ENCODE measurements around the gene GLT6D1.

The GLT6D1 gene

DNA sequence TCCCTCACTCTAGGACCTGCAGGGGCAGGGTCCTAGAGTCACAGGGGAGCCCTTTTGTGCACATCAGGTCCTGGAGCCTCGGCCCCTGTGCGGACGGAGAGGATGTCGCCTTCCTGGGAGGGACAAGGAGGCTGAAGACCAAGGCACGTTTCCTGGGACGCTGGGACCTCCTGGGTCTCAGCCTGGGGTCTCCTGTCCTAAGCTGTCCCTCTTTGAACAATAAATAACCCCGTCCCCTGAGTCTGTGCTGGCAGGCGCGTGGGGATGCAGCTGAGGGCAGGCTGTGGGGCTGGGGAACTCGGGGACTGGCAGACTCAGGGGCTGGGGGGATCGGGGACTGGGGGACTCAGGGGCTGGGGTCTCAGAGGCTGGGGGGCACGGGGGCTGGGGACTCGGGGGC lies 46.7 kb downstream of the GLT6D1 start:
- TF ChIP-seq ZFX (IDR thresholded peaks at IDR 0.05) = no peak
- TF ChIP-seq, protein P1, sequence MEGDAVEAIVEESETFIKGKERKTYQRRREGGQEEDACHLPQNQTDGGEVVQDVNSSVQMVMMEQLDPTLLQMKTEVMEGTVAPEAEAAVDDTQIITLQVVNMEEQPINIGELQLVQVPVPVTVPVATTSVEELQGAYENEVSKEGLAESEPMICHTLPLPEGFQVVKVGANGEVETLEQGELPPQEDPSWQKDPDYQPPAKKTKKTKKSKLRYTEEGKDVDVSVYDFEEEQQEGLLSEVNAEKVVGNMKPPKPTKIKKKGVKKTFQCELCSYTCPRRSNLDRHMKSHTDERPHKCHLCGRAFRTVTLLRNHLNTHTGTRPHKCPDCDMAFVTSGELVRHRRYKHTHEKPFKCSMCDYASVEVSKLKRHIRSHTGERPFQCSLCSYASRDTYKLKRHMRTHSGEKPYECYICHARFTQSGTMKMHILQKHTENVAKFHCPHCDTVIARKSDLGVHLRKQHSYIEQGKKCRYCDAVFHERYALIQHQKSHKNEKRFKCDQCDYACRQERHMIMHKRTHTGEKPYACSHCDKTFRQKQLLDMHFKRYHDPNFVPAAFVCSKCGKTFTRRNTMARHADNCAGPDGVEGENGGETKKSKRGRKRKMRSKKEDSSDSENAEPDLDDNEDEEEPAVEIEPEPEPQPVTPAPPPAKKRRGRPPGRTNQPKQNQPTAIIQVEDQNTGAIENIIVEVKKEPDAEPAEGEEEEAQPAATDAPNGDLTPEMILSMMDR (conservative IDR thresholded peaks at IDR 0.05) = no peak
- no peak overlapping the region for H3K27ac ChIP-seq

DNA sequence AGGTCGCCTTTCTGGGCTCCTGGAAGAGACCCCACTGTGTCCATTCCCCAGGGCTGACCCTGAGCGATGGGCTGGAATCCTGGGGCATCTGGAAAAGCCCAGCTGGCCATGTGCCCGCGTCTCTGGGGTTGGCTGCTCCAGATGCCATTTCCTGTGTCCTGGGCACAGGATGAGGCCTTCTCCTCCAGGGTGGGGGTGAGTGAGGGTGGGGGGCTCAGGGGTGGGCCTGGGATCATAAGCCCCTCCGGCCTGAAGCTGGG lies 47.1 kb downstream of the GLT6D1 start:
- TF ChIP-seq, protein P1 (conservative IDR thresholded peaks at IDR 0.05) = no peak
- H3K27ac ChIP-seq = no peak overlapping the region

DNA sequence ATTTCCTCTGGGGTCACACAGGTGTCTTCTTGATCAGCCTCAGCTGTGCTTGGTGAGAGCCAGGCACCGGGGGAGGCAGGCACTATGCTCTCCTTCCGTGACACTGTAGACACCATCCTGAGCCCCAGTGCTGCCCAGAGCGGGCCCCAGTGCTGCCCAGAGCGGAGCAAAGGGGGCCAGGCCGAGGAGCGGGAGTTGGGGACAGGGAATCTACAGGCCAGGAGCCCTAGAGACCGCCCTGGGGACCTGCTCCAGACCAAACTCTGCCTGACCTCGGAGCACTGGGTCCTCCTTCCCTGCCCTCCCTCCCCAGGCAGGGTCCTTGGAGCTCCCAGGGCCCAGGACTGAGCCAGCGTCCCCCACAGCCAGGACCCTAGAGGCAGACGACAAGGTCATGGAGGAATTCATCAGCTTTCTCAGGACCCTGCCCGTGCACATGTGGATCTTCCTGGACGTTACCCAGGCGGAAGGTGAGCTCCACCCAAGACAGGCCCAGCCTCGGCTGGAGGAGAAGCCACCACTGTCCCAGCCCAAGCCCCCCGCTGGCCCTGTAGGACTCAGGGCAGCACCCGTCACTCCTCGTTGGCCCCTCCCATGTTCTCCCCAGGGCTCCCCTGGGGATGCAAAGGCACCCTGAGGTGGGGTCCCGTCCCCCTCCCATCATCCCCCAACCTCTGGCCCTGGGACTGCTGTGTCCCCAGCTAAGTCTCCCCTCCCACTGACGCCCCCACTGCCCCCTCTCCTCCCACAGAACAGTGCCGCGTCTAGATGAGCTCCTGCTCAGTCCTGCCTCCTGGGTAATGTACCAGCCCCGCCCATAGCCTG lies 47.6 kb downstream of the GLT6D1 start:
- no peak for TF ChIP-seq ZFX (IDR thresholded peaks at IDR 0.05)
- TF ChIP-seq, protein P1 (conservative IDR thresholded peaks at IDR 0.05) = no peak
- no peak overlapping the region for H3K27ac ChIP-seq

DNA sequence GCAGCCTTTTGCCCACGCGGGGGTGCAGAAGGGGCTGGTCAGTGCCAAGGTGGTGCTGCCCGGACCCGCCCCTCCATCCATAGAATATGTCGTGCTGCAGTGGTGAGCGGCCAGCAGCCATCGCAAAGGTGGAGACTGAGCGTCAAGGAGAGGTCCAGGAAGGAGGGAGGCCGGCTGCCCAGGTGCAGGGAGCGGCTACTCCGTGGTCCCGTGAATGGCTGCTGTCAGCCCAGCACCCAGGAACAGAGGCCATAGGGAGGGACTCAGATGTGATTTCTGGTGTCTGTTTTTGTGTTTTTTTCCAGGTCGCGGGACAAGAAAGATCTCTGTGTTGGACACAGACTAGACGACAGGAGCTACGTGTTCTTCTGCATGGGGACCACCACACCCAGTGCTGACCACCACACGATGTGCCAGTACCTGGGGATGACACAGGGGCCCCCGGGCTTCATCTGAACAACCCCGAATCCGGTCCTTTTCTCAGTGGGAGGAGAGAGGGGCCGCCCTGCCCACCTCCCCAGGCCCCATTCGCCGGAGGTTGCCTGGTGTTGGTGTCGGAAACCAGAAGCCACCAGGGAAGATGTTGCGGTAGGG lies 48.8 kb downstream of the GLT6D1 start:
- no peak overlapping the region for H3K27ac ChIP-seq
- TF ChIP-seq, protein P1 (conservative IDR thresholded peaks at IDR 0.05) = no peak
- TF ChIP-seq ZFX (IDR thresholded peaks at IDR 0.05) = no peak

DNA sequence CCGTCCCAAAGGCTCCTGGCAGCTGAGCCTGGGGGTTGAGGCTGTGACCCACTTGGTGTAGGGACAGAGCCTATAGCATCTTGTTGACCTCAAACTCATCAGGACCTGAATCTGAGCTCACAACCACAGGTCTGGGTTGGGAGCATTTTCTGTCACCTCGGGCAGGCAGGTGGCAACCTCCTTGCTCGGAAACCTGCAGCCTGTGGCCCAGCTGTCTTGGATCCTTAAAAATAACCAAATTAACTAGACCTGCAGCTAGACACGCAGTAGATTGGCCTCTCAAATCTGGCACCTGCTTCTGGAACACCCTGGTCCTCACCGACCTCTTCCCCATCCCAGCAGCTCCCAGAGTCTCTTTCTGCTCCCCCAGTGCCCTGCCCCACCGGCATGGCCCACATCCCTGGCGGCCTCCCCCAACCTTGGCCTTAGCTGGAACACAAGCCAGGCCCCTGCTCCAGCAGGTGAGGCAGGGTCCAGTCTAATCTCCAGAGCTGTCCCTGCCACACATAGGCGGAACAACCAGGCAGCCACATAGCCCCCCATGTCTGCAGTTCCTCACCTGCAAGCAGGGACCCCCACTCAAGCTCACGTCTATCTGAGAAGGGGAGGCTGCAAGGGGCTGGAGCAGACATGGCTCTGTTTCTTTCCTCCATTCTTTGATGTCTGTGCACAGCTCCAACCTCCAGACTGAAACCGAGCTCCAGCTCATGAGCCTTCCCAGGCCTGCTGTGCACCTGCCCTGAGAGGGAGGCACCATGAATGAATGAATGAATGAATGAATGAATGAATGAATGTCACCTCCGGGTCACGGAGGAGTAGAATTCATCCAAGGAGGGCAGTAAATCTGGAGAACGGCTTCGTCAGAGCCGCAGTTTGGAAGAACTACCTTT lies 49.5 kb downstream of the GLT6D1 start:
- TF ChIP-seq, protein P1 (conservative IDR thresholded peaks at IDR 0.05) = no peak
- no peak for TF ChIP-seq ZFX (IDR thresholded peaks at IDR 0.05)
- no peak overlapping the region for H3K27ac ChIP-seq

DNA sequence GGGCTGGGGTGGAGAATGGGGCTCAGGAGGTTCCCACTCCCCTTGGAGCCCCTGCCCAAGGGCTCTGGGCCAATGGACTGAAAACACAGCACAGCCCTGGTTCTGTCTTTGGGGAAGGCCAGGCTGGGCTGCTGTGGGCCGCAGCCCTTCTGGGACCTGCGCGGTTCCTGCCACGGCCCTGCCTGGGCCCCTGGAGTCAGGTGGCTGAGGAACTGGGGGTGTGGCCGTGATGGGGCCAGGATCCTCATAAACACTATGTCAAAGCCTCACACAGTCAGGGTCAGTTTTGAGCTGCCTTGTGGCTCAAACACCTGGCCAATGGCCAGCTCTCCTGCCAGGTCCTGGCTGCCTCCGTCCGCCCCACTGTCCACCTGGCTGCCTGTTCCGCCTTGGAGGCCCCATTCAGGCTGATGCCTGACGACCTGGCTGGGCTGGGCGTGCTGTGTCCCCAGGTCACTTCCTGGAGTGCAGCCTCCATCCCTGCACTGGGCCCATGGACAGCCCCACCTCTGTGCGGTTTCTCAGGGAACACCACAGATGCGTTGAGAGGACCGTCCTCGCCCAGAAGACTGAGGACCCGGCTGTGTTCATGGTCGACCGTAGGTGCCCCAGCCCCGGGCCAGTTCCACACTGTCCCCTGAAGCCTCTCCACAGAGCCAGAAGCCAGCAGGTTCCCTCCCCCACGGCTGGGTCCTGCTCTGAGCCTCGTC lies 50.3 kb downstream of the GLT6D1 start:
- TF ChIP-seq, protein P1 (conservative IDR thresholded peaks at IDR 0.05) = no peak
- no peak for TF ChIP-seq ZFX (IDR thresholded peaks at IDR 0.05)
- H3K27ac ChIP-seq = no peak overlapping the region
